GM10266 (cell line): ENCODE results near the gene PDXK.

Source experiments
- DNase-seq: peaks from one replicate; pipeline ENCODE4 v3.0.0; 2012; ENCODE audit errors: extremely low spot score
- CTCF ChIP-seq: IDR thresholded peaks from 2 replicates; pipeline ENCODE4 v1.5.1; 2012; ENCODE audit warnings: mild to moderate bottlenecking, low read depth; ENCODE audit not compliant: control insufficient read depth, insufficient read depth; ENCODE audit errors: missing control alignments

The PDXK gene

GRCh38 chr21:43748622-43749021 lies 29.7 kb downstream of the PDXK start:
- no peak for TF ChIP-seq CTCF
- DNase-seq, result no peak

- DNase-seq, result no peak
- no peak for TF ChIP-seq CTCF
These were observed 30.8 kb downstream of the PDXK start for GRCh38 chr21:43749651-43750262.

- DNase-seq, result no peak
- no peak for TF ChIP-seq CTCF
These were observed 31.6 kb downstream of the PDXK start for GRCh38 chr21:43750339-43751033.

- TF ChIP-seq CTCF, result no peak
These were observed 33.1 kb downstream of the PDXK start for GRCh38 chr21:43751955-43752591.

GRCh38 chr21:43752758-43753438 lies 34.0 kb downstream of the PDXK start:
- no peak for DNase-seq
- no peak for TF ChIP-seq CTCF

More at GRCh38 chr21:43751955-43752591, 33.1 kb downstream of the PDXK start:
- no peak for DNase-seq

- DNase-seq, result no peak
- TF ChIP-seq CTCF, result no peak
These were observed 34.5 kb downstream of the PDXK start for GRCh38 chr21:43753439-43753799.
